ENCODE measurements around the gene CDCA7. TPM values are rescaled to one million over a fixed set of nuclear protein-coding genes. Genes with fewer than 3 reads are reported as not detected.

The CDCA7 gene
- total RNA-seq, 1 experiment from 2014 or later, result 50.3 TPM

- H3K27me3 Mint-ChIP-seq (ENCODE audit: low read depth), result no peaks in the 10 kb centered on the region; the same call in 1 of the 2 replicates
- no peak overlapping the region for H4K91ac ChIP-seq (ENCODE audit: insufficient read length, low read depth, low read length)
- no peaks in the 10 kb centered on the region; the same call in 1 of the 2 replicates for H3K4me1 ChIP-seq (ENCODE audit: insufficient read depth, low read length)
- no peak overlapping the region for H3K9ac ChIP-seq (ENCODE audit: extremely low read depth, insufficient read length, low read length)
- H2BK5ac ChIP-seq (ENCODE audit: insufficient read length, low read length), result no peak overlapping the region
- WGBS (ENCODE audit: extremely low coverage, insufficient read length, low lambda C conversion rate), result no CpG with 5 or more reads among the region's 3 CpGs
- H3T11ph ChIP-seq (ENCODE audit: low read length), result no peak overlapping the region
- DNase-seq, result no peak
- no peaks in the 10 kb centered on the region for H3K9me3 ChIP-seq (ENCODE audit: control insufficient read depth, low read depth, low read length)
- H3K9me3 Mint-ChIP-seq, result no peaks in the 10 kb centered on the region
- no peak overlapping the region for H3K56ac ChIP-seq (ENCODE audit: insufficient read length, low read depth, low read length)
- H3K27ac ChIP-seq (ENCODE audit: insufficient read length, low read depth, low read length), result no peak overlapping the region
- H4K8ac ChIP-seq (replicated peaks; ENCODE audit: insufficient read length, low read depth, low read length), result no peak overlapping the region
- H3K14ac ChIP-seq (ENCODE audit: insufficient read depth, low read length), result no peak overlapping the region
- H2BK20ac ChIP-seq (ENCODE audit: low read depth, low read length, poor library complexity, severe bottlenecking), result no peak overlapping the region
- H2AK5ac ChIP-seq (ENCODE audit: insufficient read length, low read length), result no peak overlapping the region
- no peaks in the 10 kb centered on the region for H3K23me2 ChIP-seq (ENCODE audit: insufficient read length, low read depth, low read length, poor library complexity, severe bottlenecking)
- no peak overlapping the region for H2BK12ac ChIP-seq (ENCODE audit: insufficient read length, low read depth, low read length)
- TF ChIP-seq CTCF (conservative IDR thresholded peaks at IDR 0.05), result no peak
- no peaks in the 10 kb centered on the region for H4K20me1 ChIP-seq (ENCODE audit: control insufficient read depth, insufficient read depth, insufficient read length)
- H3K4ac ChIP-seq (ENCODE audit: low read depth, low read length), result no peak overlapping the region
- H3K27me3 ChIP-seq (ENCODE audit: insufficient read depth, low read length), result no peaks in the 10 kb centered on the region
- H3K23ac ChIP-seq (ENCODE audit: insufficient read length, low read depth, low read length), result no peak overlapping the region
- no peaks in the 10 kb centered on the region for H3K79me1 ChIP-seq (ENCODE audit: insufficient read depth, low read depth, low read length, poor library complexity, severe bottlenecking)
- no peak overlapping the region for H3K18ac ChIP-seq (ENCODE audit: insufficient read length, low read depth, low read length)
- H3K4me3 Mint-ChIP-seq, result no peak overlapping the region
- peaks cover 34 to 40% (median 39%) of the 10 kb centered on the region in 3 experiments; a peak in 6 of 7 replicates for H3K36me3 Mint-ChIP-seq (ENCODE audit: insufficient read depth in 1 of 3, low read depth in 3 of 3)
- H3K27ac Mint-ChIP-seq, result peak overlapping the region; percentile 72 to 94 (median 91); a peak in 5 of 7 replicates
- no peak overlapping the region for H2BK15ac ChIP-seq (ENCODE audit: low read depth, low read length)
- no peak overlapping the region for H4K5ac ChIP-seq (ENCODE audit: insufficient read length, low read depth, low read length)
- no peak overlapping the region for H3K4me2 ChIP-seq (ENCODE audit: insufficient read depth, insufficient read length, low read length)
- peaks cover 13 to 14% of the 10 kb centered on the region in 2 experiments for H3K4me1 Mint-ChIP-seq
- no peaks in the 10 kb centered on the region for H3K79me2 ChIP-seq (ENCODE audit: insufficient read depth, low read length)
- H2BK120ac ChIP-seq (ENCODE audit: low read depth, low read length, poor library complexity, severe bottlenecking), result no peak overlapping the region
- H2AFZ ChIP-seq (ENCODE audit: low read length), result no peak overlapping the region
Measured at GRCh38 chr2:173371023-173371422, 16.4 kb downstream of the CDCA7 start.

All from H9 (cell line).